ENCODE measurements around the gene OXT.

The OXT gene

DNA sequence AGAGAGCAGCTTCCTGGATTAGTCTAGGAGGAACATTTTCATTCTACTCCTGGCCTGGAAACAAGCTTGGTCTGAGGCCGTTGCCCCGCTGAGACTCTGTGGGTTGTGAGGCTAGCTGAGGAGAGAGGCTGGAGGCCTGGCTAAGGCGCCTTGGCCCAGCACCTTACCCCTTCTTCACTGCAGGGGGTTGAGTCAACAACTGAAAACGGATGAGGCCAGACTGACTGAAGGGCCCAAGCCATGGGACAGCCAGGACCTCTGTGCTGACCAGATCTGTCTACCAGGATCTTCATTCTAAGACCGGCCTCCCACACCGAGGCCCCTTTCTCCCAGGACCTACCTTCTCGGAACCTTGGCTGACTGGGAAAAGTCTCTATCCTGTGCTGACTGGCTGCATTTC, 16.6 kb downstream of the OXT start:
- DNase-seq: no peak

DNA sequence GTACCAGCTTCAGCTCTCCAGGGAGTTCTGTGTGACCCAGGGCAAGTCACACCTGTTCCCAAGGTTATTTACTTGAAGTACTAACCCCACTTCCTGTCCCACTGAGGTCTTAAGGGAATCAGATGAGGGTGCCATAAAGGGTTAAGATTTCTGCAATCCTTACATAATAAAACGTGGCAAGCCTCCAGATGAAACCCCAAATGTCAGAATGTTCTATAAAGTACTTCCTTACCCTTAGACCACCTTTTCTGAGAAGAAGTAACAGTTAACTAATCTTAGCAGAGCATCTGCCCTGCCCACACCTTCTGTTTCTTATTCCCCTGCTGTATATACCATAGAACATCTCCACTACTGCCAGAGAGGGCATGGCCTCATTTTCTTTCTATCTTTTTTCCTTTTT, 19.1 kb downstream of the OXT start:
- no peak for DNase-seq

DNA sequence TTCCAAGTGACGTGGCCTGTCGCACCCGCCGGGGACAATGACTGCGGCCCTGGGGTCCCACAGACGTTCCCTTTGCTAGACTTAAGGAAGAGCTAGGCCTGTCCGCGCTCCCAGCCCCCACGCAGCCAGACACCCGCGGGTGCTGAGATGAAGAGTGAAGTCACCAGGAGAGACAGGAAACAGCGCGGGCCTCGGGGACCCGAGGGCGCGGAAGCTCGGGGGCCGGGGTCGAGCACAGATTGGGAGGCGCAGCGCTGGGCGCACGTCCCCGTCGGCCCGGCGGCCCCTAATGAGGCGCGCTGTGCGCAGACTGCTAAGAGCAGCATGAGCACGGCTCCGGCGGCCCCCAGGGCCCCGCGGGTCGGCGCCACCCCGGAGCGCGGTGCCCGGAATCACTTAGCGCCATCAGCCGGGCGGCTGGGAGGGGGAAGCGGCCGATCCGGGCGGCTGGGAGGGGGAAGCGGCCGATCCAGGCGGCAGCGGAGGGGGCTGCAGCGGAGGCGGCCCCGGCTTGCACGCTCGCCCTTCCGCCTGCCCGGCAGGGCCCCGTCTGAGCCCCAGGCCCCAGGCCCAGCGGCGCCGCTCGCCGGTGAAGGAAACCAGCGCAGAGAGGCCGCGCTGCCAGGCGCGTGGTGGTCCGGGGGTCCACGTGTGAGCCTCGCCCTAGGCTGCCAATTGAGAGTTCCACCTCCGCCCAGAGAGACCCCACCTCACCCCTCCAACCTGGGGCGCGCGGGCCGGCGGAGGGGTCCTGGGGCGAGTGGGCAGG, 21.4 kb downstream of the OXT start:
- no peak for DNase-seq

GRCh38 chr20:3093861-3094361, 22.5 kb downstream of the OXT start:
- no peak for DNase-seq

DNA sequence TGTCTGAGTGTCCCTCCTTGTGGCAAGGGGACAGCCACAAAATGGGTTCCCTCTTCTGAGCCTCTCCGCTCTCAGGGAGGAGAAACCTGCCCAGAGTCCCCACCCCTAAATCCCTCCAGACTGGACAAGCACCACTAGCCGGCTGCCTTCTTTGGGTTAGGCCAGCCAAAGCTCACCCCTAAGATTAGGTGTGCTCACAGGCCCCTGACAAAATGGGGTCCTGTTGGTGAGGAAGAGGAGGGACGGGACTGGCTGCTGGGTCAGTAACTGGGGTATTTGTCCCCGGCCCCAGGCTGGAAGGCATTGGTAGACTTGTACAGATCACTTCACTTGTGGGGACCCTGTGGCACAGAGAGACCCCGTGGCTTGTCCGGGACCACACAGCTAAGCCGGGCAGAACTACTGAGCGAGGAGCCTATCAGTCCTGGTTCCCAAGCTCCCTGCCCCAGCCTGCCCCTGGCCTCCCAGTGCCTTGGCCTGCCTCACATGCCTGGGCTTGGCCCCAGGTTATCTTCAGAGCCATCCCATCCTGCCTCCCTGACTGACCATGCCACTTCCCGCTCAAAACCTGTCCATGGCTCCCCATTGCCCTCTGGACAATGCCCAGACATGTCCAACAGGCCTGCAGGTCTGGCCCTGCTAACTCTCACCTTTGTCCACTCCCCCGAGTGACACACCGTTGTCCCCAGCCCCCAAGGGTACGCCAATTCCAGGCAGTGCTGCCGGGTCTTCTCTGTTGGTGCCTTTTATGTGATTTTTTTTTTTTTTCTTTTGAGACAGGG, 23.6 kb downstream of the OXT start:
- no peak for DNase-seq

GRCh38 chr20:3100480-3100879, 29.1 kb downstream of the OXT start:
- no peak for DNase-seq

DNA sequence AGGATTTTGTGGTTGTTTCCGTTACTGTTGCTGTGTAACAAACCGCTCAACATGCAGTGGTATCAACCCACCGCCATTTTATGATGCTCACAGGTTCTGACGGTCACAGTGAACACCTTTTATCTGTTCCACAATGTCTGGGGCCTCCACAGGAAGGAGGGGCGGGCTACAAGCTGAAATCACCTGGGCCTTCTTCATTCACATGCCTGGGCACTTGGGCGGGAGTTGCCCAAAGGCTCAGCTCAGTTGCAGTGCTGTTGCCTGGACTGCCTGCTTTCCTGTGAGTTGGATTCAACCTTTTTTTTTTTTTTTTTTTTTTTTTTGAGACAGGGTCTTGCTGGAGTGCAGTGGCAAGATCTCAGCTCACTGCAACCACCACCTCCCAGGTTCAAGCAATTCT, 29.8 kb downstream of the OXT start:
- DNase-seq: no peak

DNA sequence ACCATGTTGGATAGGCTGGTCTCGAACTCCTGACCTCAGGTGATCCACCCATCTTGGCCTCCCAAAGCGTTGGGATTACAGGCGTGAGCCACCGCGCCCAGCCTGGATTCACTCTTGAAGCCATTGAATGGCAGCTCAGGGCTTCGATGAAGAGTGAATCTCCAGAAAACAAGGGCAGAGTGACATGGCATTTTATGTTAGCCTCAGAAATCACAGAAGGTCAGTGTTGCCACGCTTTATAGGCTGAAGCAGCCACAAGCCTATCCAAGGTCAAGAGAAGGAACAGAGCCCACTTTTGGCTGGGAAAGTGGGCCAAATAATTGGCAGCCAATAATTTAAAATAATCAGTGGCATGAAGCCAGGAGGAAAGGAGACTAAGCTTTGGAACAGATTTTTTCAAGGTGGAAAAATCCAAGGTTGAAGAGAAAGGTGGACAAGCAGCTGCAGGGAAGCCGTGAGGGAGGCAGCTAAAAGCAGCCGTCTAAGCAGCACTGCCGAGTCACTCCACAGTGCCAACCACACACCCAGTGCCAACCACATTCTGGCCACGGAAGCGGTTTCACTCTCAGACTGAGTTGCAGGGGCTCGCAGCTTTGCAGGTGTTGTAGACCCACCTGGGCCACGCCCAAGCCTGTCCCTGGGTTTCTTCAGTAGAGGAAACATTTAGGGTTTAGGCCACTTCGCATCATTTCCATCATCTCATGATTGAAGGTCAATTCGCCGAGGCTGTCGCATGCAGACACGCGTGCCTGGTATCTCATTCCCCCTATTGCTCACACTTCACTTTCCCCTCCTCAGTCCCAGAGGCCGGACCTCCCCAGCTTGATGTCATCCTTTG, 30.5 kb downstream of the OXT start:
- no peak for DNase-seq

DNA sequence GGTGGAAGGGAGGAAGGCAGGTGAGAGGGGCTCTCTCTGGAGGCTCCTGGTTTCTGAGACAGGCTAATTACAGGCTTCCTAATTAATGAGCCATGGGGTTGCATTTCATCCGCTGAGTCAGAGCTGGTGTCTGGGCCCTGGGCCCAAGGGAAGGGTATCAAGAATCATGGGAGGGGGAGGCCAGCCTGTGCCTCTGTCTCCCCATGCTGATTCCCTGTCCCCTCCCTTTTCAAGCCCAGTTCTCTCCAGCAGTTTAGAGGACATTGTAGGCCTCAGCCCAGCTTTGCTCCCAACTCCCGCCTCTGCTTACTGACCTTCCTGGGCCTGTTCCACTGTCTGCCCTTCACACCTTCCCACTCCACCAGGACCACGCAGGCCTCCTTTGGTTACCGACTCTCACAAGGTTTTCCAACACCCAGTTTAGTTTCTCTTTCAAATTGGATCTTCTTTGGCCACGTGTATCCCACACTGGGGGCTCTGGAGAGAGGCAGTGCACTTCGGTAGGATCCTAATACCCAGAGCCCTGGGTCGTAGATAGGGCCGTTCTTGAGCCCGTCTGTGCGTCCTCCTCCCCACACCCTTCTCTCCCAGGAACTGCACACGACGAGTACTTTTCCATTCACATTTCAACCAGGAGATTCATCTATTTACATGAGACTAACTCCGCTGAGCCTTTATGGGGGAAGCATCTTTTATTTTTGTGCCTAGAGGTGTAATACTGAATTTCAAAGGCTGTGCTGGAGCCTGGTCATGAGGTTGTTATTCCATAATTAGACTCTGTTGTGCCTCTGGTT, 31.4 kb downstream of the OXT start:
- DNase-seq: peak in 1 of 2 experiments; percentile 30

DNA sequence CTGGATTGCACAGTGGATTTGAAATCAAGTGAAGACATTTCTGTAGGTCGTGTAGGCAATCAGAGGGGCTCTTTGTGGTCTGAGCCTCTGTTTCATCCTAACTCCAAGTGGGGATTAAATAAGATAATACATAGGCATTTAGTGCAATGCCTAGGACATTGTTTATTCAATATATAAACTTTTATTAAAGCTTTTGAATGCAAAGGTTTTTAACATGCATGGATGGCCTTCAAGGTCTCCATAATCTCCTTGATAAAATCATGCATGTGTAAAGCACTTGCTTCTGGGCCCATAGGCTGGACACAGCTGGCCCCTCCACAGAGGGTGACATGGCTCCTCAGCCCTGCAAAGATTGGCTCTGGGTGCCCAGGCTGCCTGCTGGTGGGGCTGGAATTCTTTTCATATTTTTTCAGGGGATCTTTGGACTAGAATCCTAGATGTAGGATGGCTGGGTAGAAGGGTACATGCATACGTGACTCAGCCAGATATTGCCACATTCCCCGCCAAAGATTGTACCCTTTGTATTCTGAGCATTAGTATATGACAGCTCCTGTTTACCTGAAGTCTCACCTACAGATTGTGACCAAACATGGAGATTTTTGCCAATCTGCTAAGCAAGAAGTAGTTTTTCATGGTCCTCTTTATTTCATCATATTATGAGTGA, 32.1 kb downstream of the OXT start:
- no peak for DNase-seq

- DNase-seq: peak in 1 of 2 experiments; percentile 49
Measured at GRCh38 chr20:3105256-3106137, 34.1 kb downstream of the OXT start.

GRCh38 chr20:3106185-3106584, 34.8 kb downstream of the OXT start:
- no peak for DNase-seq

DNA sequence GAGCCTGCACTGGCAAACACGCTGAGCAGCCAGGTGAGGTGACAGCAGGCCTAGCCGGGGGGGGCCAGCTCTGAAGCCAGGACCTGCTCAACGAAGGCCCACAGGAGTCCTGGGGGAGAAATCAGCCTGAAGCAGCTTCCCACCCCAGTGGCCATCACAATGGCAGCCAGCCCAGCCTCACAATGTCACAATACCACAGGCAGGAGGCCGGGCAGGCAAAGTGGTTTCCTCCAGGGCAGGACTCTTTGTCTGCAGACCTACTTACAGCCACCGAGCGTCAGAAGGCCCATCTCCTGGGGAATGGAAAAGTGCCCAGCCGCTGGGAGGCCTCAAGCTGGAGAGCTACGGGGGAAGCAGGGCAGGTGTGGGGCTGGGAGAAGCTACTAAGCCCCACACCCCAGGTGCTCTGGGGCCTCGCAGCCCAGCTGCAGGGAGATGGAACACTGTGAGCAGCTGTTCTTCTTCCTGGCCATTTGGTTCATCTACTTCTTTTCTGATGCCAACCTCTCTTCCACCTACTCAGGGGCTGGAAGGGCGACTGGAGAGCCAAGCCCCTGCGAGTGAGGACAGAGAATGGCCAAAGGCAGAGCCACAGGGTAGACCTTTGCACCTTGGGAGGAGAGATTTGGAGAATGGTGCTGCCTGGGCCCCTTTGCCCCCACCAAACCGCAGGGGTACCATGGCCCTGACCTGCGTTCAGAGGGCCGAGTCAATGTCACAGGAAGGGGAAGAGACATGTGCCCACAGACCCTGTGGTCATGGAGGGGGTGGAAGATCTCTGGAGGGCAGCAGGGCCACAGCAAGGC, 35.4 kb downstream of the OXT start:
- peak; percentile 81 to 91 for DNase-seq

GRCh38 chr20:3107464-3108025, 36.1 kb downstream of the OXT start:
- no peak for DNase-seq

- DNase-seq: no peak
Measured at GRCh38 chr20:3109350-3110302, 38.2 kb downstream of the OXT start.

DNA sequence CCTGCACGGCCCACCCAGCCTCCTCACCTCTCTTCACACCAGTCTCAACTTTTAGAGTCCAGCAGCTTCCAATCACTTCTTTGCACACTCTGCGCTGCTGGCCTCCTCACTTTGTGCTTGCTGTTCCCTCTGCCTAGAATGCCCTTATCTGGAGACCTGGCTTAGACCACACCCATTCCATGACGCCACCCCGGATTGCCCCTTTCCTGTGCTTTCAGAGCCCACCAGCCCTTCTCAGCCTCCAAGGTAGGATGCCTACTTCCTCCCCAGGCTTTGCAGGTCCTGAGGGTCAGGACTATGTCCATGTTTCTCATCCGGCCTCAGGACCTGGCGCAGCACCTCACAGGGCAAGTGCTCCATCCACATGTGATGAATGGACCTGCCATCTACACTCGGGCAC, 40.1 kb downstream of the OXT start:
- DNase-seq: no peak

DNA sequence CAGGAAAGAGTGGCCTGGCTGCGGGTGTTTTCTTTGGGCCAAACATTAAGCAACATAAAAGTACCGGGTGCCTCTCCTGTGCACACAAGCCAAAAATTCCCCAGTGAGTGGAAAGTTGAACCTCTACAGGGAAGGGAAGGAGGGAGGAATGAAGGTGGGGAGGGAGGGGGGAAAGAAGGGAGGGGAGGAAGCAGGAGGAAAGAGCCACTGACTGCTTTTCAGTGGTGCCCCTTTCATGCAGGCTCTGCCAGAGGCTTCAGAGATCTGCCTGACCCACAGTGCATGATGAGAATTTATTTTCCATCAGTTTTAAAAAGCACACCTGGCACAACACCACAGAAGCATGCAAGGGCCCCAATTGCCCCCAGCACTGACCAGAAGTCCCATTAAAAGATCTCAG, 40.6 kb downstream of the OXT start:
- DNase-seq: no peak

All from NCI-H2081 (cell line).